ENCODE data around the gene PLEKHG2. TPM values are rescaled to one million over a fixed set of nuclear protein-coding genes. Genes with fewer than 3 reads are reported as not detected.

PLEKHG2 gene
- total and polyA plus RNA-seq, 9 of the 15 experiments (the other 6 are each of a cell fraction or from before 2014, with no cell fraction given) = 0.98 to 45.7 (median 9.8) TPM

DNA sequence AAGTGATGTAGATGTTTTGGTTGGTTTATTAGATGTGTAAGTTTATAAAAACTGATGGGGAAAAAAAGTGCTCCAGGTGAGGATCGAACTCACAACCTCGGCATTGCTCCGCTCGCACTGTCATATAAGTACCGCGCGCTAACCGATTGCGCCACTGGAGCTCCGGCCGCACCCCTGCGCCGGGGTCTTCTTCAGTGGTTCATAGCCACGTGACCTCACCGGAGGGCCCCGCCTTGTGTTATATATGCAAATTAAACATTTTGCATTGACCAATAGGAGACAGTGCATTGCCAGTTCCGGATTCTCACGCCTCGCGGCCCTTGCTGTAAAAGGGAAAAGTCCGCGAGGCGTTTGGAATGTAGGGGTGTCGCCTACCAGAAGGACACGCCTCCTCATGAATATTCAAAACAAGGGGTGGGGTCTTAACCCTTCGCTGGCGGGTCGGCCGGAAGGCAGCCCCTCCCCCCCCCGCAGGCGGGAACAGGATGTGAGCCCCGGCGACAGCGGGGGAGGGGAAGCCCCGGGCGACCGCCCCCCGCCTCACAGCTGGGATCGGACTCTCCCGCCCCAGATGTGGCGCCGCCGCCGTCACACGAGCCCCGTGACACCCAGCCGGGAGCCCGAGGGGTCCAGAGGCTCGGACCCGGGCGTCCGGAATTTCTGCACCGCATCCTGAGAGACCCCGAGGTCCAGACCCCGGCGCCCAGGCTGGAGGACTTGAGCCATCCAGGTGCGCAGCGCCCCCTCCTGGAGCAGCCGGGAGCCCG is at the start of gene PLEKHG2 (continued):
- peak; percentile 56; the same call in 1 of the 2 replicates for TF ChIP-seq ZNF584 (CRISPR knock-in tag; IDR thresholded peaks at IDR 0.05; ENCODE audit: low read depth)
- TF ChIP-seq RBM17 (IDR thresholded peaks at IDR 0.05; ENCODE audit: borderline replicate concordance, low read depth, low read length) = no peak
- TF ChIP-seq SMARCB1 (IDR thresholded peaks at IDR 0.05; ENCODE audit: insufficient read length, low read depth) = no peak
- TF ChIP-seq RBBP5 (IDR thresholded peaks at IDR 0.05; ENCODE audit: borderline replicate concordance, insufficient read depth, low read length, poor library complexity, severe bottlenecking) = peak; percentile 40
- TF ChIP-seq NR4A1 (CRISPR knock-in tag; IDR thresholded peaks at IDR 0.05) = 0 out of 2 replicates have a peak, but pooled peaks have one; percentile 68
- no peak for TF ChIP-seq NR4A1 (tag; IDR thresholded peaks at IDR 0.05)
- TF ChIP-seq, protein P1, sequence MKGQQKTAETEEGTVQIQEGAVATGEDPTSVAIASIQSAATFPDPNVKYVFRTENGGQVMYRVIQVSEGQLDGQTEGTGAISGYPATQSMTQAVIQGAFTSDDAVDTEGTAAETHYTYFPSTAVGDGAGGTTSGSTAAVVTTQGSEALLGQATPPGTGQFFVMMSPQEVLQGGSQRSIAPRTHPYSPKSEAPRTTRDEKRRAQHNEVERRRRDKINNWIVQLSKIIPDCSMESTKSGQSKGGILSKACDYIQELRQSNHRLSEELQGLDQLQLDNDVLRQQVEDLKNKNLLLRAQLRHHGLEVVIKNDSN (CRISPR knock-in tag; IDR thresholded peaks at IDR 0.05) = peak; percentile 92
- no peak for TF ChIP-seq HNRNPL (IDR thresholded peaks at IDR 0.05; ENCODE audit: low read depth, low read length)
- TF ChIP-seq, protein P2, sequence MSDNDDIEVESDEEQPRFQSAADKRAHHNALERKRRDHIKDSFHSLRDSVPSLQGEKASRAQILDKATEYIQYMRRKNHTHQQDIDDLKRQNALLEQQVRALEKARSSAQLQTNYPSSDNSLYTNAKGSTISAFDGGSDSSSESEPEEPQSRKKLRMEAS (CRISPR knock-in tag; IDR thresholded peaks at IDR 0.05) = no peak; the same call in none of the 2 replicates
- TF ChIP-seq ZNF75A (CRISPR knock-in tag; IDR thresholded peaks at IDR 0.05) = 0 out of 2 replicates have a peak, but pooled peaks have one; percentile 36
- no peak for TF ChIP-seq NCOA6 (IDR thresholded peaks at IDR 0.05)
- TF ChIP-seq, protein P3, sequence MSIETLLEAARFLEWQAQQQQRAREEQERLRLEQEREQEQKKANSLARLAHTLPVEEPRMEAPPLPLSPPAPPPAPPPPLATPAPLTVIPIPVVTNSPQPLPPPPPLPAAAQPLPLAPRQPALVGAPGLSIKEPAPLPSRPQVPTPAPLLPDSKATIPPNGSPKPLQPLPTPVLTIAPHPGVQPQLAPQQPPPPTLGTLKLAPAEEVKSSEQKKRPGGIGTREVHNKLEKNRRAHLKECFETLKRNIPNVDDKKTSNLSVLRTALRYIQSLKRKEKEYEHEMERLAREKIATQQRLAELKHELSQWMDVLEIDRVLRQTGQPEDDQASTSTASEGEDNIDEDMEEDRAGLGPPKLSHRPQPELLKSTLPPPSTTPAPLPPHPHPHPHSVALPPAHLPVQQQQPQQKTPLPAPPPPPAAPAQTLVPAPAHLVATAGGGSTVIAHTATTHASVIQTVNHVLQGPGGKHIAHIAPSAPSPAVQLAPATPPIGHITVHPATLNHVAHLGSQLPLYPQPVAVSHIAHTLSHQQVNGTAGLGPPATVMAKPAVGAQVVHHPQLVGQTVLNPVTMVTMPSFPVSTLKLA (conservative IDR thresholded peaks at IDR 0.05) = peak; percentile 92 to 93
- no peak; the same call in 1 of the 2 replicates for TF ChIP-seq SMARCA5 (IDR thresholded peaks at IDR 0.05)
- no peak for TF ChIP-seq ZNF133 (CRISPR knock-in tag; IDR thresholded peaks at IDR 0.05)
- TF ChIP-seq SMAD4 (CRISPR knock-in tag; conservative IDR thresholded peaks at IDR 0.05) = peak; percentile 86
- peak; percentile 15; the same call in 1 of the 2 replicates for TF ChIP-seq MYNN (IDR thresholded peaks at IDR 0.05)
- no peak for TF ChIP-seq MYNN (CRISPR knock-in tag; IDR thresholded peaks at IDR 0.05)
- no peak for TF ChIP-seq MBD2 (IDR thresholded peaks at IDR 0.05; ENCODE audit: borderline replicate concordance, low read depth)
- peak; percentile 21; the same call in 1 of the 2 replicates for TF ChIP-seq KLF13 (tag; IDR thresholded peaks at IDR 0.05; ENCODE audit: borderline replicate concordance, low read depth)
- TF ChIP-seq, protein P4, sequence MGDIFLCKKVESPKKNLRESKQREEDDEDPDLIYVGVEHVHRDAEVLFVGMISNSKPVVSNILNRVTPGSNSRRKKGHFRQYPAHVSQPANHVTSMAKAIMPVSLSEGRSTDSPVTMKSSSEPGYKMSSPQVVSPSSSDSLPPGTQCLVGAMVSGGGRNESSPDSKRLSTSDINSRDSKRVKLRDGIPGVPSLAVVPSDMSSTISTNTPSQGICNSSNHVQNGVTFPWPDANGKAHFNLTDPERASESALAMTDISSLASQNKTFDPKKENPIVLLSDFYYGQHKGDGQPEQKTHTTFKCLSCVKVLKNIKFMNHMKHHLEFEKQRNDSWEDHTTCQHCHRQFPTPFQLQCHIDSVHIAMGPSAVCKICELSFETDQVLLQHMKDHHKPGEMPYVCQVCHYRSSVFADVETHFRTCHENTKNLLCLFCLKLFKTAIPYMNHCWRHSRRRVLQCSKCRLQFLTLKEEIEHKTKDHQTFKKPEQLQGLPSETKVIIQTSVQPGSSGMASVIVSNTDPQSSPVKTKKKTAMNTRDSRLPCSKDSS (IDR thresholded peaks at IDR 0.05; ENCODE audit: low read depth, partially characterized antibody) = no peak
- TF ChIP-seq NFRKB (IDR thresholded peaks at IDR 0.05; ENCODE audit: low read depth) = no peak
- no peak for TF ChIP-seq RFX7 (CRISPR knock-in tag; IDR thresholded peaks at IDR 0.05)
